GM19328 (cell line): ENCODE results near the gene C1QTNF1.

ENCODE experiments used
- ATAC-seq: cut with Tn5 transposase; IDR thresholded peaks from one replicate; pipeline ENCODE4 v1.9.1; 2021; ENCODE audit warnings: mild to moderate bottlenecking, moderate library complexity; ENCODE audit not compliant: unreplicated experiment

Gene C1QTNF1

DNA sequence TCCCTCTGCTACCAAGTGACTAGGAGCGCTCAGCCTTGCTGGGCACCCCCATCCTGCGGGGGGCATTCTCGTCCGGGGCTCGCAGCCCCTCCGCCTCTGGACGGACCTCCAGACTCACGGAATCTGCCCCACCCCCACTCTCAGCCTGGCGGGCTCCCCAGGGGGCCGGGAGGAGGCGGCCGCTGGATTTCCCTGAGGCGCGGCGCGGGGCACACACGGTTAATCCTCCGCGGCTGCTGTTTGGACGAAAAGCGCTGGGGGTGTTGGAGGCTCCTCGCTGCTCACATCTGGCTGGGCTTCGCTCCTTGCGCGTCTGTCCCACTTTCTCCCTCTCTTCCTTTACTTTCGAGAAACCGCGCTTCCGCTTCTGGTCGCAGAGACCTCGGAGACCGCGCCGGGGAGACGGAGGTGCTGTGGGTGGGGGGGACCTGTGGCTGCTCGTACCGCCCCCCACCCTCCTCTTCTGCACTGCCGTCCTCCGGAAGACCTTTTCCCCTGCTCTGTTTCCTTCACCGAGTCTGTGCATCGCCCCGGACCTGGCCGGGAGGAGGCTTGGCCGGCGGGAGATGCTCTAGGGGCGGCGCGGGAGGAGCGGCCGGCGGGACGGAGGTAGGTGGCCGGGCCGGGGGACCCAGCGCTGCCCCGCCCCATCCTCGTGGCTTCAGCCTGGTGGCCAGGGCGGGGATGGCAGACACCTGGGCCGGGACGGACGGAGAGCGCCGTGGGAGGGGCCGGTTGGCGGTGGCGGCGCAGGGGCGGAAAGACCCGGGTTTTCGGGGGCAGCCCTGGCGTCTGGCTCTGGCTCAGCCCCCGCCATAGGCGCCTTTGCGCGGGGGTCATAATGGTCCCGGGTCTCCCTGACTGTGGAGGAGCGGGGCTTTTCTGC is at the start of gene C1QTNF1:
Gene C1QTNF1, plus strand, starts transcription at position 284 of the 886 bp plus-strand sequence. CDS start 19,800 bp downstream, outside the sequence.
- no peak for ATAC-seq

DNA sequence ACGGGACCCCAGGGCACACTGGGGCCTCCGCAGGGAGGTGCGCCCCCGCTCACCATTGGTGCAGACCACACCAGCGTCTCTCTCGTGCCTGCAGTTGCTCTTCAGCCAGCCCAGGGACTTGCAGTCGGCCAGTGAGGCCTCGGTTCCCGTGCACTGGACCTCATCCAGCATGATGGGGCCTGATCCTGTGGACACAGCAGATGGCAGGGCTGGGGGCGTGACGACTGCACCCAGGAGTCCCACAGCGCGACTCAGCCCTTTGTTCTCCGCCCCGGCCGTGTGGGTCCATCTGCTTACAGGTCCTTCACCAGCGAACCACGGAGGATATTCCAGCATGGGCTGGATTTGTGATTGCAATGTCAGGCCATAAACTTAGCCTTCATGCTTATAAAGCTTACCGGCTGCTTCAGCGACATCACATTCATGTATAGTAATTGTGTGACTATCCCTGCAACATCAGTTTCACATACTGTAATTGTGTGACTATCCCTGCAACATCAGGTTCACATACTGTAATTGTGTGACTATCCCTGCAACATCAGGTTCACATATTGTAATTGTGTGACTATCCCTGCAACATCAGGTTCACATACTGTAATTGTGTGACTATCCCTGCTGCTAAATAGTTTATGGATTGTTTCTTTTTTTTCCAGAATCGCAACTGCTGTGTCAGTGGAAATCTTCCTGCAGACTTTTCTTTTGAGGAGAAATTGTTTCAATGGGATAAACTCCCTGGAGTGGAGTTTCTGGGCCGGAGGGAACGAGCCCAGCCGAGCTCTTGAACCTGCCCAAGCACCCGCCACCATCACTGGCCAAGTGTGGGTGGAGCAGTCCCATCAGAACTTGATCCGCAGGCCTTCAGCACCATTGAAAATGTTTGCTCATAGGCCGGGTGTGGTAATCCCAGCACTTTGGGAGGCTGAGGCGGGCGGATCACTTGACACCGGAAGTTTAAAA is 49.1 kb upstream of the C1QTNF1 start:
- no peak for ATAC-seq

DNA sequence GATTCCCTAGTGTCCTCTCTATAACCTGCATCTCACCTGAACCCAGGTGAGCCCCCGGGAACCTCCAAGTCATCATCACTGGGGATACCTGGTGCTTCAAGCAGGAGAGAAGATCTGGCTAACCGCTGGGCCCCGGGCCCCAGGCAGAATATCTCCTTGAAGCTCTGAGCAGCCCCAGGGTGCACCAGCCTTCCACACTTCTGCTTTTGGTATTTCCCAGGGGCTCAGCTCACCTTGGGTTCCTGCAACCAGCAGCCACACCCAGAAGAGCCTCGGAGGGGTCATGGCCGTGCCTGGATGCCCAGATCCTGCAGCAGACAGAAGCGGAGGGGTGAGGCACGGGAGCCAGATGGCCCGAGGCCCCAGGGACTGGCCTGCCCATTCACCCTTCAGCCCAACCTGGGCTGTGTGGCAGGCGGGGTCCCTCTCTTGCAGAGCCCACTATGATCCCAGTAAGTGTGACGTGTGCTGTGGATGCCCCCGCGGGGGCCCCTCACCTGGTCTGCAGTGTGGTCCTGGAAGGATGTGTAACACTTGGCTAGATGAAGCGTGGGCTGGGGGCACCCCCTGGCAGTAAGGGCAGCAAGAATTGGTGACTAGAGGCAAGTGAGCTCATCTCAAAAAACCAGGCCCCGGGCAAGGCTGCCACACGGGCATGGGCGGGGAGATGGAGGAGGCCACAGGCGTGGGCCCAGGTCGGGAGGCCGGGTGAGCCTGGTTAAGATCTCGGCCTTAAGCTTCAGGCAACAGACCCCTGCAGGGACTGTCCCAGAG is 46.9 kb upstream of the C1QTNF1 start:
- ATAC-seq = no peak

DNA sequence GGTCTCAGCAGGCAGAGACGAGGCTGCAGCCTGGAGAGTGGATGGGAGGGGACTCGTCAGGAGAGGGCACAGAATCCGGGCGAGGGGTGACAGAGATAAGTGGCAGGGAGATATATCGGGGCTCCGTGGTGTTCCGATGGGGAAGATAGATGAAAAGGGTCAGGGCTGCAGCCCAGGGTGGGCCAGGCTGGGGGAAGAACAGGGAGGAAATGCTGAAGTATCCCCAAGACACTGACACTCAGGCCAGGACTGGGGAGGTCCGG is 46.4 kb upstream of the C1QTNF1 start:
- no peak for ATAC-seq

GRCh38 chr17:78977997-78978973 is 45.7 kb upstream of the C1QTNF1 start:
- ATAC-seq = no peak

- no peak for ATAC-seq
Measured at GRCh38 chr17:78979780-78980623, 44.0 kb upstream of the C1QTNF1 start, which contains the start of gene LGALS3BP. TSS of gene LGALS3BP (minus strand) at chr17:78979923. CDS start at chr17:78977191, 2,732 bp downstream.

GRCh38 chr17:78980624-78980972 is 43.4 kb upstream of the C1QTNF1 start:
- ATAC-seq = no peak

DNA sequence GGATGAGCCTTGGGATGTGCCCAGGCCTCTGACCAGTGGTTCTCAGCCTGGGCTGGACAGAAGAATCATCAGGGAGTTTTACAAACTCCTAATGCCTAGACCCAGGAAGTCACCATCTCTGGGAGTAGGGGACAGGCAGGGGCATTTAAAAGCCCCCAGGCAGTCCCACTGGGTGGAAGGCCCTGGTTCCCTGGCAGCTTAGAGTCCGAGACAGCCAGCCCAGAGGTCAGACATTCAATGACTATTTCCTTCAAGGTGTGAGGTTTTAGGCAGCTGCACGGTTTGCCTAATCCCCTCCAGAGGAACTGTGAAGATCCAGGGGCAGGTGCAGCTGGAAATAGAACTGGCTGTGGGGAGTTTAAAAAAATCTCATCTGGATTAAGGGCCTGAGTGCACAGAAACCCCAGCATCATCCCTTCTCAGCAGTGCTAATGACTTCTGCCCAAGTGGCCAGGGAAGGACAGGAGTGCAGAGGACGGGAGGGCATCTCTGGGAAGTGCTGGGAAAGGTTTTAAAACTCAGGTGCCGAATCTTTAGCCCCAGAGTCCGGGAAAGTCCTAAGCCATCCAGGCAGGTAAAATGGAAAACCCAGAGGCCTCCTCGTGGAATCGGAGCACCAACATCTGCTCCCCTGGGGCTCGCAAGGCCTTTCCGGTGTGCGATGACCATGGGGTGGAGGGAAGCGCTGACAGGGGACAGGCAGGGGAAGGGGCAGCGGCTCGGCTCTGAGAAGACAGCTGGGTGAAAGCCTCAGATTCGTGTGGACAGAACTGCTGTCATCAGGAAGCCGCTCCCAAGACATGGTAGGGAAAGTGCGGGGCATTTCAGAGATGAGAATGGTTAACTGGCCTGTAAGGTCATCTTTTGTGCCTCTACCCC is 42.7 kb upstream of the C1QTNF1 start:
- ATAC-seq = no peak

DNA sequence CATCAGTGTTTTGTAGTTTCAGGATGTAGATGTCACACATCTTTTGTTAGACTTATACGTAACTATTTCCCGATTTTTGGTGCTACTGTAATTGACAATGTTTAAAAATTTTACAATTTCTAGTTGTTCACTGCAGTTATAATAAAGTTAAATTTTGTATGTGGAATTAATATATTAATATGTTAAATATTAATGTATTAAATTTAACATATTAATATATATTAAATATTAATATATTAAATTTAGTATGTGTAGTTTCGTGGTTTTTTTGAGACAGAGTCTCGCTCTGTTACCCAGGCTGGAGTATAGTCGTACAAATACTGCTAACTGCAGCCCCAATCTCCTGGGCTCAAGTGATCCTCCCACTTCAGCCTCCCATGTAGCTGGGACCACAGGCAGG is 38.6 kb upstream of the C1QTNF1 start:
- ATAC-seq = no peak

DNA sequence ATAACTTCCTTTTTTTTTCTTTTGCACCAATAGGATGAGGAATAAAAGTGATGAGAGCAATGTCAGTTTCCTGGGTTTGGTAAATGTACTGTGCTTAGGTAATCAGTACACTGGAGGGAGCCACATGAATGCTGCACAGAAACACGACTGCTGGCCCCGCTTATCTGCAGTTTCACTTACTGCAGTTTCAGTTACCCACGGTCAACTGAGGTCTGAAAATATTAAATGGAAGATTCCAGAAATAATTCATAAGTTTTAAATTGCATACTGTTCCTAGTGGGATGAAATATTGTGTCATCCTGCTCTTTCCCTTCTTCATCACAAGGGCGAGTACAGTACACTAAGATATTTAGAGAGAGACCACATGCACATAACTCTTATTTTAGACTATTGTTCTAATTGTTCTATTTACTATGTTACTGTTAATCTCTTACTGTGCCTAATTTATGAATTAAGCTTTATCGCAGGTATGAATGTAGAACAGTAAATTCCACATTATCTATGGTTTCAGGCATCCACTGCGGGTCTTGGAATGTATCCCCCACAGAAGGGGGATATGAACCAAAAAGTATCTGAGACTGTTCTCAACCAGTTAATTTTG is 37.8 kb upstream of the C1QTNF1 start:
- ATAC-seq = no peak

GRCh38 chr17:78986649-78987328 is 37.2 kb upstream of the C1QTNF1 start:
- ATAC-seq = no peak

- no peak for ATAC-seq
Measured at GRCh38 chr17:78988152-78988551, 35.8 kb upstream of the C1QTNF1 start.

GRCh38 chr17:78990349-78991016 is 33.5 kb upstream of the C1QTNF1 start:
- no peak for ATAC-seq

- no peak for ATAC-seq
Measured at GRCh38 chr17:78991017-78991738, 32.8 kb upstream of the C1QTNF1 start.

GRCh38 chr17:78991906-78992532 is 31.9 kb upstream of the C1QTNF1 start:
- ATAC-seq = no peak
